Bone marrow (tissue), 2 donors: ENCODE results near the gene TTC32.
A peak's percentile ranks its signal among the peaks of the same experiment; 100 is the strongest.
"Not testable (repeated sequence)": the region's sequence is repeated elsewhere in the genome, so short reads cannot be mapped to it uniquely, and the experiment has no call there.

Source experiments
- DNase-seq, 2 donors: peaks; one replicate each; lab custom pipeline; 2025; lab: John Stamatoyannopoulos, UW

TTC32 gene

DNA sequence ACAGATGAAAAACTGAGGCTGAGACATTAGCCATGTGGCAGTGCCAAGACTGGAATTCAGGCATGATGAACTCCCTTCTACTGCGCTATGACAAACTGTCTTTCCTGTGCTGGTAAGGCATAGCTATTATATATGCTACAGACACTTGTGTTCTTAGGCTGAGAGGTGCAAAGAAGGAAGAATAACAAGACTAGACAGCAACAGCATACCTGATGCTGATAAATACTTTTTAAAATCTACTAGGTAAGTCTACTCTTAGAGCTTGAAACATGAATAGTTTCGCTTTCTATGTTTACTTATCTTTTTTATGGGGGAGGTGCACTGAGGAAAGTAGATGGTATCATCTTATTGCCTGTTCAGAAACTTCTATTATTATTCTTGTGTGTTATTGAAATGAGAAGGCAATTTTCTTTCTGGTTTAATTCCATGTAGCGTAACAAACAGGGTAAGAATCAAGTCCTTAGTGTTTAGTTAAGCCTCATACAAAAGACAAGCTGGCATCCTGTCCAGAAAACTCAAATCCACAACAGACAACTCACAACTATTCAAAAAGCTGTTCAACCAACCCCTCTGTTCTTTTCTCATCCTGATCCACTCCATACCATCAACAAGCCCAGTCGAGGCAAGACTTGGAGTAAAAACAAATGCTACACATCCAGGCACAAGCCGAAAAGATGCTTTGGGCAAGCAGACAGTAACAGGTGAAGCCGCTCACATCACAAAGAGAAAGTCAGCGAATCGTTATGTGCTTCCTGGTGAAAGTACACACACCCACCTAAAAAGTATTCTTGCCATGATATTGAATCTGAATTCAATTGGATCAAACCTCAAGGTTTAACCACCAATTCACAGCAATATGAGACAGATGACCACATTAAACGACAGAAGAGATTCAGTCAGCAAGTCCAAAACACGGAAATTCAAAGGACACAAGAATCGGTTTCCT lies 1.5 kb downstream of the TTC32 start:
- DNase-seq = no peak

DNA sequence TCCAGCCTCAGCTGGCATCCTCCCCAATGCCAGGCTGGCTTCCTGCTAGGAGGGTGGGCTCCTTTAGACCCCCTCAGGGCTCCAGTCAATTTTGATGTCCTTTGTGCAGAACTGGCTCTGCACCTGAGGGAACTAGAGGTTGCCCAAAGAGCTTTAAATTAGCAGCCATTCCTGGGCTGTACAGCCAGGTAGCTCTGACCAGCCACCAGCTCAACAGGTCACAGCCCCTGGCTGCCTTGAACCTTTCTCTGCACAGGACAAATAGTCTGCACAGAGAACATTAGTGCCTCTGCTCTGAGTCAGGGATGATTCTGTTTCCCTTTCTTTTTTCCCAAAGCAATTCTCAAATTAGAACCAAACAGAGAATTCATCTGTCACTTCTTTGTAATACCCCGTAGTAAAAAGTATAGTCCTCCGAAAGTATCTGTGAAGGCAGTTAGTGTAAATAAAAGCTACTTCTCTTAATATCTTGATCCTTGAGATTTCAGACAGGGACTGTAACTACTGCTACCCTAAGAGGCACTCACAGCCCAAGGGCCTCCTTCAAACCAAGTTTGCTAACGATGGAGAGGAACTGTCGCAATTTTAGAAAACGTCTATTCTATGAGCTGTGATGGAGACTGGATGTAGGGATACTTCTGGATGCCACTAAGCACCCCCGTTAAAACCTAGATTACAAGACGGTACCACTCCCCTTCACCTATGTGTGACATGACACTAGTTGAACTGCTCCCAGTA lies 3.0 kb downstream of the TTC32 start:
- DNase-seq = no peak

DNA sequence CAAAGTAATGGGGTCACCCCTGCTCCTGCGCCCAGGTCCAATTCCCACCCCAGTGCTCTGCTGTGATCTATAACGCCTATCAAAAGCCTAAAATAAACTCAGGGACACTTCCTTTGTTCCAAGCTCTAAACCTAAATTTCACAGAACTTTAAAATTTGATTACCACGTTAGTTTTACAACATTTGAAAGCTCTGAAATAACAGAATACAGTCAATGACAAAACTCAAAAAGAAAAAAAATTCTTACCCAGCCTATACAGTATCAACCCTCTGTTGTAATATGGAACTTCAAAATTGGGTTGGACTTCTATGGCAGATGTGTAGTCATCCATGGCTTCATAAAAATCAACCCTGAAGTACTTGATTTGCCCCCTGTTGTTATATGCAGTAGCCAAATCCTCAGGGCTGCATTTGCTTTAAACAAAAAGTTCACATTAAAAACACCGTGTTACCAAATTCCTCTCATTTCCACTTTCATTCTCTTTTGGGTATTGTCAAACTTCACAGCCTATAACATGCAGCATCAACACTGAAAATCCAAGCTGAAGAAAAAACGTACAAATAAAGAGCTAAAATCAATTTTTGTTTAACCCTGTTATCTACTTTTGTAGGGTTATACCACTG lies 4.0 kb downstream of the TTC32 start:
- DNase-seq = no peak

DNA sequence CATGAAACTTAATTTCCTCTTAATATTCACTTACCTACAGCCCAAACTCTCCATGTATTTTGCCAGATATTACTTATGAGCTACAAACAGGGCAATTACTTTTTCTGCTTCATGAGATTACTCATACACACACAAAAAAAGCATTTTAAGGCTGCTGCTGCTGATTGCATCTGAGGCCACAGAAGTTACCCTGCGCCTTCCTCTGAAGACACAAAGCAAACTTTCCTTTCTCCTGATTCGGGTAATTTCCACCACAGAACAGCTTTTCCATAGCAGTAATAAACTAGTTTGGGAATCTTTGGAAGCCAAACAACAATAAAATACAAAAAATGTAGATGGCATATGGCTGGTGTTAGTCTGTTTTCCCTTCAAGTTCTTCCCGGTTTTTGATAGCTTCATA lies 6.2 kb downstream of the TTC32 start:
- DNase-seq = no peak

DNA sequence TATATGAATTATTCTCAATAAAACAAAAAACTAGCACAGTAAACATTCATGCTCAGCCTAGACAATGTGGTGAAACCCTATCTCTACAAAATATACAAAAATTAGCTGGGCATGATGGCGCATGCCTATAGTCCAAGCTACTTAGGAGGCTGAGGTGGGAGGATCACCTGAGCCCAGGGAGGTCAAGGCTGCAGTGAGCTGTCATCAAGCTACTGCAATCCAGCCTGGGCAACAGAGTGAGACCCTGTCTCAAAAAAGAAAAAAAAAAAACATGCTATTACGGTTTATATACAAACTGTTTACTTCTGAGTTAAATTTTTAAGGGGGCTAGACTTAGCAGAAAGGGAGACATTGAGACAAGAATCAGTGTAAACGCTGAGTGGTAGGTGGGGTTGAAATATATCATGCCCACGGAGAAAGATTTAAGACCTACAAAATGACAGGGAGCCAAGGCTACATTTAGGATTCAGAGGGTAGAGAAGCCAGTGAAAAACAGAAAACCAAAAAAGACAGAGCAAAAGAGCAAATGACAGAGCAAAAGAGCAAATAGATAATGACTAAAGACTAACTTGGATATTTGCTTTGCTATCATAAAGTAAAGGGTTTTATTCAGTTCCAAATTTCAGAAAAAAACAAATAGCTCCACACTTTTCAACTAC lies 7.5 kb downstream of the TTC32 start:
- no peak for DNase-seq

DNA sequence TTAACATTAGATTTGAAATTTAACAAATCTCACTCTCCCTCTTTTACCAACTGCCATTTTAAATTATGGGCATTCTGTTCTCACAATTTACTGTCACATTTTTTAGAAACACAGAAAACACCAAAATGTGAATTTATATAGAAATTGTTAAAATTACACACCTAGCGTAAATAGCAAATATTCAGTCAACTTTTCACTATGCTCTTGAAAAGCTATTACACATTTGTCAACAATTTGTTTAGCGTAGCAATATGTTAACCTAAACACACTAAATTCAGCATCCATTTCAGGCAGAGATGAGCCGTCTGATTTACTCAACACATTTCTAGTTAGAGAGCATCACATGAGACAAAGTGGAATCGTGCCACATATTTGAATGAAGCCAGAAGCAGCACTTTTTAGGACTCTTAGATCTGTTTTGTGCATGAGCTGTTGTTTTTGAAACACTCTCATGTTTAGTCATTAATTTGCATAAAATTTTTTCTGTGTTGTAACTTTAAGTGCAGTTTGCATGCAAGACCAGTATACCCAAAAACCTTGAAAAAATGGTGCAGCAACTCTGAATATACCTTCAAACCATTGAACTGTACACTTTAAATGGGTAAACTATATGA lies 8.2 kb downstream of the TTC32 start:
- no peak for DNase-seq

DNA sequence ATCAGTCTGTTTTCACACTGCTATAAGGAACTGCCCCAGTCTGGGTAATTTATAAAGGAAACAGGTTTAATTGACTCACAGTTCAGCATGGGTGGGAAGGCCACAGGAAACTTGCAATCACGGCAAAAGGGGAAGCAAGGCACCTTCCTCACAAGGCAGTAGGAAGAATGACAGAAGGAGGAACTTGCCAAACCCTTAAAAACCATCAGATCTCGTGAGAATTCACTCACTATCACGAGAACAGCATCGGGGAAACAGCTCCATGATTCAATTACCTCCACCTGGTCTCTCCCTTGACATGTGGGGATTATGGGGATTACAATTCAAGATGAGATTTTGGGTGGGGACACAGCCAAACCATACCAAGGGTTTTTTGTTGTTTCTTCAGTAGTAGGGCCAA lies 9.8 kb downstream of the TTC32 start:
- DNase-seq = peak; percentile 13 to 86

DNA sequence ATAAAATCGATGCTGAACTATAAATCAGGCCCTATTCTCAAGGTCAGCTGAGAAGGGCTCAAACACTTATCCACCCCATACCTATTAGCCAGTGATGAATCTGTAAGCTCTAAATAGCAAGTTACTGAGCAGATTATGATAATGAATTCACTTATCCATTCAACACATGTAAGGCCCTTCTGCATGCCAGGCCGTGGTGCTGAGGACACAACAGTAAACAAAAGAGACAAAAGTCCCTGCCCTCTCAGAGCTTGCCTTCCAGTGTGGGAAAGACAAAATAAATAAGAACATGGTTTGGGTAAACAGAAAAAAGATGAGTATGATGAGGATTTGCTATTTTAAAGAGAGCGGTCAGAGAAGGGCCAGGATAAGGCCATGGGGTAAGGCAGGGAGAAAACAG lies 11.7 kb downstream of the TTC32 start:
- no peak for DNase-seq

DNA sequence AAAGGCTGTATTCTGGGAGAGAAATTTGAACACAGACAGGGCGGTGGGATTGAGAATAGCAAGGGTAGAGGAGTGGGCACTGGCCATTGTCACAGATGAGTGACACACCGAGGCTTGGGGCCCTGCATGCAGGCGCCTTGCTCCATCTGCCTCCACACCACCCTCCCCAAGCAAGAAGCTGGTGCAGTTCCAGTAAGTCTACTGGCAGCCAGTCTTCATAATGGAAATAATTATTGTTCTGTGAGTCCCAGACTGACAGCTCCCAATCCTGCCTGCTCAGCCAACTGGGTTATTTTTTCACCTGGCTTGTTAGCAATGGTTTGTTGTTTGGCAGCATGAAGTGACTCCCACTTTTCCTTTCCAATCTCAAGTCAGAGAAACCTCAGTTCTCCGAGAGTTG lies 13.0 kb downstream of the TTC32 start:
- DNase-seq = no peak

DNA sequence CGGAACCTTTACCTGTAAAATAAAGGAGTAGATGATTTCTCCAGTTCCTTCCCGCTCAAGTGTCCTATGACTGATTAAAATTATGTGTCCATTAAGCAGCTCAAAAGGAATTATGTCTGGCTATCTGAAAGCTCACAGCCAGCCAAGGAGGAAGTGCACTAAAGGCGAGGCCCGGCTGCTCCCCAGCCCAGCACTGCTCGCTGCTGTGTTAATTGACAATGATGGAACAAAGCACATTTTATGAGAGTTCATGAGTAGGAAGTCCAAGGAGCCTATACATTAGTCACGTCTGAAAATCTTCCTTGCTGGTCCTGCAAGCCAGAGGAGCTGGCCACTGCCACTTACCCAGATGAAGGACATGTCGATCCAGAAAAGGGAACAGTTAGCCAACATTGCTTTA lies 14.3 kb downstream of the TTC32 start:
- DNase-seq = no peak

DNA sequence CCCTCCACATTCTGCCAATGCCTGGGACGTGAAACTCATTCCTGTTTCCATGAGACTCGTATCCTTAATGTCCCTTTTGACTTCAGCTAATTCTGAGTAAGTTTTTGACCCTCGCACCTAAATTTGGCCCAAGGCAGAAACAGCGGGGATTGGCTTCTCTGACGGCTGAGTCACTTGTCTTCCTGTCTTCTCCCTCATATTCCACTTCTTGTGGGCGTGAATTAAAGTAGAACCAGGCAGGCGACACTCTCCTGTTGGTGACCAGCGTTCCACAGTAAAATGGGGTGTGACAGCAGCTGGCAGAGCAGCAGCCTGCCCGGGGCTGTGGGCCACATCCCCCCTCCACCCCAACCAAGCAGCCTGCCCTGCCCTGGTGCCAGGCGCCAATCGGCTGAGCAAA lies 15.5 kb downstream of the TTC32 start:
- no peak for DNase-seq

DNA sequence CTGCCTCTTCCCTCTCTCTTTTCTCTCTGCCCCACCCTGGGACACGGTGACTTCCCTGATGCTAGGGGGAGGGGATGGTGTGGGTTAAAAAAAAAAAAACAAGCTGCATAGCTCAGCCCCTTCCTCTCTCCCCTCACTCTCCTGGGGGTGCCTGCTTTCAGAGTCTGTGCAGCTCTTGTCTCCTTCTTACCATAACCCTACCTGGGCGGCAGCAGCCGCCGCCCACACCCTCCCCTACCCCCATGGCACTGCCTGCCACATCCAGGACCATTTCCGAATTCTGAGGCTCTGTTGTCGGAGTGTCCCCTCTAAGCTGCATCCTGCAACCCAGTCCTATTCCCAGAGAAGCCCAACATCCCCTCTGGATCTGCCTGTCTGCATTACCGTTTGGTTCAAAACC lies 16.0 kb downstream of the TTC32 start:
- DNase-seq = no peak

DNA sequence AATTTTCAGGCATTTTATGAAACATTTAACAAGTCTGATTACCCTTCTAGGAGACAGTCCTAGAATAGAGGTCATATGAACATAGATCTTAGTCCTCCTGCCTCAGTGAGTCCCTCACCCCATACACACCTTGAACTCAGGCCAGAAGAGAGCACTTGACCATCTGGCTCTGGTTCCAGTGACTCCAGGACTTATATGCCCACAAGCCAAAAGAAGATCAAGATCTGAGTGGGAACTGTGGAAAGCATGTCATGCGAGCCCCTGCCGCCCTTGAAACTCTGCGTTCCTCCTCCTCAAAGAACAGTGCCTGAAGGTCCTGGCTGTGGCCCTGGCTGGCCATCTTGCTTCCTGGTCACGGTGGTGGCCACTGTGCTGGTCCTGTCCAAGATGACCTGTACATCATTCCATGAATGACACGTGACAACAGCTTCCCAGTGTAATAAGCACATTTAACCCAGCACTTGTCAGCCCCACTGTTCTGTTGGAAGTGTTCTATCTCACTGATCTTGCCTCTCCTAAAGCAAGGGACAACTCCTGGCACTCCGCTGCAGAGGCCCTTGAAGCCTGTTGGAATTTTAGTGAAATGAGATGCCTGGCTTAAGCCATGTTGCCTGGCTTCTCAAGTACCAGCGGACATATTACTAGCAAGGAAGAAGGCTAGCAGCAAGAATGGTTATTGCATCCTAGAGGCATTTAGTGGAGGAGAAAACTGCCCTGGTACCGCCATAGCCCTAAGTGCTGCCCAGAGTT lies 17.6 kb downstream of the TTC32 start:
- no peak for DNase-seq

DNA sequence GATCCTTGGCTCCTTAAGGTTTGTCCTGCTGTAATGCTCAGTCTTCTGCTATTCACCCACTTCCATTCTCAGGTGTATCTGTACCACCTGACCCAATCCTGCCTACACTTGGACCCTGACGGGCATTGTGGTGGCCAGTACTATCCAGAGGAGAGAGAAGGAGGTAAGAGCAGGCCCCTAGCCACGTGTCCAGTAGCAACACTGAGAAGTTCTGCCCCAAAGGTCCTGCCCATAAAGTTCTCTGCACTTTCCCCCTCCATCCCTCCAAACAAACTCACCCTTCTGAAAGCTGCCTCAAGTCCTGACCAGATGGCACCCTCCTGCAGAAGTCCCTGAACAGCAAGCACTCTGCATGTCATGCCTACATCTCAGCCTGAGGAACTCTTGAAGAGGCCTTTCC lies 18.3 kb downstream of the TTC32 start:
- DNase-seq = no peak

DNA sequence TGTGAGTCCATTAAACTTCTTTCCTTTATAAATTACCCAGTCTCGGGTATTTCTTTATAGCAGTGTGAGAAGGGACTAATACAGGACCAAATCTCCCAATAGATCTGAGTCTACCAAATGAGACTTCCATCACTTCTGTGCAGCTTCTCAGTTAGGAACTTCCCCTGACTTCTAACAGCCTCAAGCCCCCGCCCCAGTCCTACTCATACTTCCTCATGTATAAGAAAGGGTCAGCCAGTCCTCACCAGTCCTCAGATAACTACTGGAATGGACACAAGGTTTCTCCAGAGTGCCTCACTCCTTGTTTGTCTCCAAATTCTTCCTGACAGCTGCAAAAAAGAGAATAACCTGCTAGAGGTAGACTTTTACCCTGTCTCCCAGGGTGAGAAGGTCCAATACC lies 19.5 kb downstream of the TTC32 start:
- DNase-seq = no peak

DNA sequence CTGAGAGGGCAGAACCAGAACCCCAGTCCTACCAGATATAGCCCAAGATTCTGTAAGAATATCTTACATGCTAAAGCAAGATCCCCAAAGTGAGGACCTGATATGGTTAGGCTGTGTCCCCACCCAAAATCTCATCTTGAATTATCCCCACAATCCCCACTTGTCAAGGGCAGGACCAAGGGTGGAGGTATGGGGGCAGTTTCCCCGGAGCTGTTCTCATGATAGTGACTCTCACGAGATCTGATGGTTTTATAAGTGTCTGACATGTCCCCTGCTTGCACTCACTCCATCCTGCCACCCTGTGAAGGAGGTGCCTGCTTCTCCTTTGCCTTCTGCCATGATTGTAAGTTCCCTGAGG lies 19.9 kb downstream of the TTC32 start:
- no peak for DNase-seq

DNA sequence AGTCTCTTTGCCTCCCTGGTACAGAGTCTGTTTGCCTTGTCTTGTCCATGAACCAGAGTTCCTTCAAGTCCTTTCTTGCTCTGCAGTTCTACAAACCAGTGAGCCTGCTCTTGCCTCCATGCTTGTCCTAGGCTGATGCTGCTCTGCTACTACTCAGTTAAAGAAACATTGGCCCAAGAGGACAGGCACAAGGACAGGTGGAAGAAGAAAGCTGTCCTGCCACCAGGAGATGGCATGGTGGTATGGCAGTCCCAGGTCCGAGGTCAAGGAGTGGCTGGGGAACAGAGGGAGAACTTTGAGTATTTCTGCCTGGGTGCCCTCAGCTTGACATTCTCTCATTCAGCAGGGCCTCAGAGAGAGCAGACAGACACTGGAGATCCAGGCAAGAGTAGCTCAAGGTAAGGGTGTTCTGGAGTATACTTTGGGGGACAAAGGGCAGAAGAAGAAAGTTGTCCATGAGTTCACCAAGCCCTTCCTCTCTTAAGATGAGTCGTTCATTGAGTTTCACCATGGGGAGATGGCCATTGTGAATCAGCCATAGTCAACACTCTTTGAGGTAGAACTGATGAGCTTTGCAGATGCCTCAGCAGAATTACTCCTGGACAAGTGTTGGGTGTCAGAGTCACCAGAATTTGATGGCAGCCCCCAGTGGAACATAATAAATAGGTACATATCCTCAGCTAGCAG lies 20.4 kb downstream of the TTC32 start:
- no peak for DNase-seq

DNA sequence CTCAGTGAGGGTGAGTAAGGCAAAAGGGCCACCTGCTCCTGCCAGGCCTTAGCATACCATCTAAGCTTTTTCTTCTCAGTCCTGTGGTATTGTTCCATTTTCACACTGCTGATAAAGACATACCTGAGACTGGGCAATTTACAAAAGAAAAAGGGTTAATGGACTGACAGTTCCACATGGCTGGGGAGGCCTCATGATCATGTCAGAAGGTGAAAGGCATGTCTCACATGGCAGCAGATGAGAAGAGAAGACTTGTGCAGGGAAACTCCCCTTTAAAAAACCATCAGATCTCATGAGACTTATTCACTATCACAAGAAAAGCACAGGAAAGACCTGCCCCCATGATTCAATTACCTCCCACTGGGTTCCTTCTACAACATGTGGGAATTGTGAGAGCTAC lies 21.6 kb downstream of the TTC32 start:
- not testable (repeated sequence) for DNase-seq

DNA sequence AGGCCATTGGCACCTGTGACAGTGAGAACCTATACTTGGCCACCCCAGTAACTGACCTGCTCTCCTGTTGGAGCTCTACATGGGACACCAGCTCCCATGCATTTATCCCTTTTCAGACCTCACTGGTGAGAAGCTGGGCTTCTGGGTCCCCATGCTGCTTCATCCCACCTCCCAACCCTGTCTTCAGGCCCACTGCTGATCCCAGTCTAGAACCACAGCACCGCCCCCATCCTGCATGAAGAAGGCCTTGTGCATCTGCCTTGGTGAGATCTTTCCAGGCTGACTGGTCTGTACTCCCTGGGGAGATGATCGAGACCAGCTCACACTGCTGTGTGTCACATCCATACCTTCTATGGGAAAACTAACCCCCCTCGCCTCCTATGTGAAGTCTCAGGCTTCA lies 22.7 kb downstream of the TTC32 start:
- DNase-seq = no peak

DNA sequence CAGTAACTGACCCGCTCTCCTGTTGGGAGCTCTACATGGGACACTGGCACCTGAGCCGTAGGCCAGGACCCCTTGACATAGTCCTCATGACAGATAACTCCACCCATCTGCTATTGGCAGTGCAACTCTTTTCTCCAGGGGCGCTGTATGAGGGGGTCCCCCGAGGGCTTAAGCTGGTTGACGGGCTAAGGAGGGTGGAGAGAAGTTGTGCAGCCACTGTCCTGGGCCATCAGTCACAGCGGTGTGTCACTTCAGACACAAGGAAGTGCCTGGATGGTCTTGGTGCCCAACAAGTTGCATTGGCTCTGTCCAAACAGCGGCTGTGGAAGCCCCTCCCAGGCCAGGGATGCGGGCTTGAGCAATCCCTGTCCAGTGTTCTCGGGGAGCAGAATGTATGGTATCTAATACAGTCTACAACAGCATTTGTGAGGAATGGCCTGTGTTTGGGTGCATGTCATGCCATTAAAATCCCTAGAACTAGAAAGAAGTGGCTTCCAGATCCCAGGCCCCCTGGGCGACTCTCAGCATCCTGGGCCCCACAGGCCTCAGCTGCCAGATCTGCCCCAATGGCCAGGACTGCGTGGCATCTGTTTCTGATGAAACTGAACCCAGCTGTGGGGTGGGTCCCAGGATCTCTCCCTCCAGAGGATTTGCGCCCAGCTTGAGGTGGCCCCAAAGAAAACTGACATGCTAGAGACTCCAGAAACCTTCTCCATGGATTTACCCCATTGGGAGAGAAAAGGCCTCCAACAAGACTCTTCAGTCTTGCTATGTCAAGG lies 23.3 kb downstream of the TTC32 start:
- no peak for DNase-seq
